ENCODE results near the gene TACC3. TPM values are rescaled to one million over a fixed set of nuclear protein-coding genes. Genes with fewer than 3 reads are reported as not detected.

Gene TACC3
- total and polyA plus RNA-seq, 2 donors (not counting 1 experiment from before 2014, with no cell fraction given), result 7.3 to 10.2 TPM

DNA sequence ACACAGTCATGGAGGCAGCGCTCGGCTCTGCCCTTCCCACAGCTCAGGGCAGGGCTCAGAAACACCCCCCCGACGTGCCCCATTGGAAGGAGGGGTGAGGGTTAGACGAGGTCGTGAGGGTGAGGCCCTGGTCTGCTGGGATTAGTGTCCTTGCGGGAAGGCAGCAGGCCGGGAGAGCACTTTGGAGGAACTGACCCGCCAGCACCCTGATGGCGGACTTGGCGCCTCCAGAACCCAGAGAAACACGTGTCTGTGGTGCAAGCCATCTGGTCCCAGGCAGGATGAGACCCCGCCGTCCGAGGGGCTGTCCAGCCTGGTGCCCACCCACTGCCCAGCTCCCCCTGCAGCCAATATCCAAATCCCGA is 26.3 kb downstream of the TACC3 start:
- Histone ChIP-seq H3K27me3 (ENCODE audit: control insufficient read depth, insufficient read depth, low read length) (no peaks in the 10 kb centered on the region), H3K9ac (ENCODE audit: insufficient read depth, low read length) (no peak overlapping the region), H3K4me3 (replicated peaks in 1 of 4; ENCODE audit: control extremely low read depth in 1 of 4, insufficient read depth in 1 of 4, low read depth in 3 of 4, low read length in 4 of 4) (no peak overlapping the region), H2AFZ (ENCODE audit: low read length) (no peak overlapping the region), H3K4me2 (ENCODE audit: extremely low read depth, insufficient read depth, low read length) (no peak overlapping the region), H3K9me3 (ENCODE audit: control insufficient read depth, insufficient read depth, low read depth, low read length) (no peaks in the 10 kb centered on the region), H3K36me3 (ENCODE audit: control insufficient read depth, insufficient read depth, low read length) (peaks cover 7% of the 10 kb centered on the region), H3K79me2 (ENCODE audit: control insufficient read depth, insufficient read depth, low read length) (no peaks in the 10 kb centered on the region), H3K27ac (ENCODE audit: insufficient read depth, low read length) (no peak overlapping the region), H4K20me1 (ENCODE audit: control insufficient read depth, extremely low read depth, insufficient read depth, low read length) (peaks cover 2% of the 10 kb centered on the region), H3K4me1 (ENCODE audit: control insufficient read depth, extremely low read depth, insufficient read depth, low read length) (no peaks in the 10 kb centered on the region)
- TF ChIP-seq EZH2 (IDR thresholded peaks at IDR 0.05; ENCODE audit: low read length, missing control alignments), result no peak
- TF ChIP-seq, protein P1, sequence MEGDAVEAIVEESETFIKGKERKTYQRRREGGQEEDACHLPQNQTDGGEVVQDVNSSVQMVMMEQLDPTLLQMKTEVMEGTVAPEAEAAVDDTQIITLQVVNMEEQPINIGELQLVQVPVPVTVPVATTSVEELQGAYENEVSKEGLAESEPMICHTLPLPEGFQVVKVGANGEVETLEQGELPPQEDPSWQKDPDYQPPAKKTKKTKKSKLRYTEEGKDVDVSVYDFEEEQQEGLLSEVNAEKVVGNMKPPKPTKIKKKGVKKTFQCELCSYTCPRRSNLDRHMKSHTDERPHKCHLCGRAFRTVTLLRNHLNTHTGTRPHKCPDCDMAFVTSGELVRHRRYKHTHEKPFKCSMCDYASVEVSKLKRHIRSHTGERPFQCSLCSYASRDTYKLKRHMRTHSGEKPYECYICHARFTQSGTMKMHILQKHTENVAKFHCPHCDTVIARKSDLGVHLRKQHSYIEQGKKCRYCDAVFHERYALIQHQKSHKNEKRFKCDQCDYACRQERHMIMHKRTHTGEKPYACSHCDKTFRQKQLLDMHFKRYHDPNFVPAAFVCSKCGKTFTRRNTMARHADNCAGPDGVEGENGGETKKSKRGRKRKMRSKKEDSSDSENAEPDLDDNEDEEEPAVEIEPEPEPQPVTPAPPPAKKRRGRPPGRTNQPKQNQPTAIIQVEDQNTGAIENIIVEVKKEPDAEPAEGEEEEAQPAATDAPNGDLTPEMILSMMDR (conservative IDR thresholded peaks at IDR 0.05 in 1 of 2, IDR thresholded peaks at IDR 0.05 in 1 of 2; ENCODE audit: low read depth in 1 of 2, low read length in 2 of 2), result no peak
- DNase-seq (ENCODE audit: low read depth in 2 of 2), result no peak

DNA sequence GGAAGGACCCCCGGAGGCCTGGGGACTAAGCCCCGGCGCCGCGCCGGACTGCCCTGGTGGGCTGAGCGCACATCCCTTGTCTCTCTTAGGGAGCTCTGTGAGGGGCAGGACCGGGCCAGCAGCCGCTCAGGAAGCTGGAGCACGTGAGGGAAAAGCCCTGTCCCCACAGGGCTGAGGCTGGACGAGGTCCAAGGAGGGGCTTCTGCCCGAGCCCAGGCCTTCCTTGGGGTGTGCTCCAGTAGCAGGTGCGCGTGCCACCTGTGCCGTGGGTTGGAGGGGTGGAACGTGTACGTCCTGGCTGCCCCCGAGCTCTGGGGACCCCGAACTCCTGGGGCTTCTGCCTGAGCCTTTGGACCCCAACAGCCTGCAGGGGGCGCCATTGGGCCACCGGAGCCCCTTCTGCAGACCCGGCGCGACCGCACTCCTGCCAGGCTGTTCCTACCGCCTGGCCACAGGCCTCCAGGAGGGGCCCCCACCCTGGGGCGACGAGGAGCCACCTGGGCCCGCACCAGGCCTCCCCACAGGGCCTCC is 27.2 kb downstream of the TACC3 start:
- no peaks in the 10 kb centered on the region for H3K4me1 ChIP-seq (ENCODE audit: control insufficient read depth, extremely low read depth, insufficient read depth, low read length)
- no peak overlapping the region for H3K9ac ChIP-seq (ENCODE audit: insufficient read depth, low read length)
- peak; percentile 37 to 55 for DNase-seq (ENCODE audit: low read depth in 2 of 2)
- H3K9me3 ChIP-seq (ENCODE audit: control insufficient read depth, insufficient read depth, low read depth, low read length), result no peaks in the 10 kb centered on the region
- no peak overlapping the region for H2AFZ ChIP-seq (ENCODE audit: low read length)
- no peak for TF ChIP-seq EZH2 (IDR thresholded peaks at IDR 0.05; ENCODE audit: low read length, missing control alignments)
- TF ChIP-seq, protein P1 (conservative IDR thresholded peaks at IDR 0.05 in 1 of 2, IDR thresholded peaks at IDR 0.05 in 1 of 2; ENCODE audit: low read depth in 1 of 2, low read length in 2 of 2), result peak; percentile 57 to 68
- no peak overlapping the region for H3K4me3 ChIP-seq (replicated peaks in 1 of 4; ENCODE audit: control extremely low read depth in 1 of 4, insufficient read depth in 1 of 4, low read depth in 3 of 4, low read length in 4 of 4)
- H3K27ac ChIP-seq (ENCODE audit: insufficient read depth, low read length), result no peak overlapping the region
- H3K79me2 ChIP-seq (ENCODE audit: control insufficient read depth, insufficient read depth, low read length), result no peaks in the 10 kb centered on the region
- H3K4me2 ChIP-seq (ENCODE audit: extremely low read depth, insufficient read depth, low read length), result no peak overlapping the region
- peaks cover 7% of the 10 kb centered on the region for H3K36me3 ChIP-seq (ENCODE audit: control insufficient read depth, insufficient read depth, low read length)
- no peaks in the 10 kb centered on the region for H3K27me3 ChIP-seq (ENCODE audit: control insufficient read depth, insufficient read depth, low read length)
- H4K20me1 ChIP-seq (ENCODE audit: control insufficient read depth, extremely low read depth, insufficient read depth, low read length), result peaks cover 2% of the 10 kb centered on the region

DNA sequence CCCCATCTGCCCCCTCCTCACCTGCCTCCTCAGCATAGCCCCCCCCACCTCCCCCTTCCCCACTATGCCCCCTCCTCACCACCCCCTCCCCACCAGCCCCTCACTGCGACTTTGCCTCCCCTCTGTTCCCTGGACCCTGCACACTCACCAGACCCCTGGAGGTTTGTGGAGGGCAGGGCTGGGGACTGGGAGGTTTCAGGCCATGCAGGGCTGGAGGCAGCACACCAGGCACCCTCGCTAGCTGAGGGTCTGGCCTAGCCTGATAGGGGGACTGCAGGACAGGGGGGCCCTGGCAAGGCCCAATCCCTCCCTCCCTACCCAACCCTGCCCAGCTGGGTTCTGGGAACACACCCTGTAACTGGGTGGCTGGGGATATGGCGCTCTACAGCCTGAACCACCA is 28.0 kb downstream of the TACC3 start:
- Histone ChIP-seq H3K9ac (ENCODE audit: insufficient read depth, low read length) (no peak overlapping the region), H3K27me3 (ENCODE audit: control insufficient read depth, insufficient read depth, low read length) (no peaks in the 10 kb centered on the region)
- TF ChIP-seq, protein P1 (conservative IDR thresholded peaks at IDR 0.05 in 1 of 2, IDR thresholded peaks at IDR 0.05 in 1 of 2; ENCODE audit: low read depth in 1 of 2, low read length in 2 of 2), result no peak
- TF ChIP-seq EZH2 (IDR thresholded peaks at IDR 0.05; ENCODE audit: low read length, missing control alignments), result no peak

More for the DNA sequence above, 28.0 kb downstream of the TACC3 start:
- no peak for DNase-seq (ENCODE audit: low read depth in 2 of 2)
- Histone ChIP-seq H4K20me1 (ENCODE audit: control insufficient read depth, extremely low read depth, insufficient read depth, low read length) (peaks cover 2% of the 10 kb centered on the region), H3K36me3 (ENCODE audit: control insufficient read depth, insufficient read depth, low read length) (peaks cover 7% of the 10 kb centered on the region), H3K27ac (ENCODE audit: insufficient read depth, low read length) (no peak overlapping the region), H3K9me3 (ENCODE audit: control insufficient read depth, insufficient read depth, low read depth, low read length) (no peaks in the 10 kb centered on the region), H2AFZ (ENCODE audit: low read length) (no peak overlapping the region), H3K4me2 (ENCODE audit: extremely low read depth, insufficient read depth, low read length) (no peak overlapping the region), H3K4me1 (ENCODE audit: control insufficient read depth, extremely low read depth, insufficient read depth, low read length) (no peaks in the 10 kb centered on the region), H3K79me2 (ENCODE audit: control insufficient read depth, insufficient read depth, low read length) (no peaks in the 10 kb centered on the region), H3K4me3 (replicated peaks in 1 of 4; ENCODE audit: control extremely low read depth in 1 of 4, insufficient read depth in 1 of 4, low read depth in 3 of 4, low read length in 4 of 4) (no peak overlapping the region)

Measured in fibroblast of lung (primary cell).